Stimulated activated CD8-positive, alpha-beta memory T cell treated with anti-CD3 and anti-CD28 coated beads, Interleukin-7, amount 100 ng/mL, for 4 hours (primary cell): ENCODE results near the gene PNRC1.
"Not testable (repeated sequence)": the region's sequence is repeated elsewhere in the genome, so short reads cannot be mapped to it uniquely, and the experiment has no call there.

Source experiments
- DNase-seq, 2 donors: peaks; one replicate each; pipeline ENCODE4 v3.0.0-alpha.2; 2020; ENCODE audit warnings: low read depth in 2 of 2

PNRC1 gene

GRCh38 chr6:89080281-89081128 is at the start of gene PNRC1:
Gene PNRC1, plus strand, starts transcription at chr6:89080751. Its CDS starts 144 bp downstream, at chr6:89080895.
- DNase-seq, result peak; percentile 100

- DNase-seq, result no peak
Observed at GRCh38 chr6:89032599-89032998, 48.0 kb upstream of the PNRC1 start.

GRCh38 chr6:89033461-89033860 is 47.1 kb upstream of the PNRC1 start:
- no peak for DNase-seq

GRCh38 chr6:89034116-89034515 is 46.4 kb upstream of the PNRC1 start:
- not testable (repeated sequence) for DNase-seq

GRCh38 chr6:89034586-89035251 is 45.8 kb upstream of the PNRC1 start:
- DNase-seq, result no peak

GRCh38 chr6:89035252-89036101 is 45.1 kb upstream of the PNRC1 start:
- DNase-seq, result no peak

- no peak for DNase-seq
Observed at GRCh38 chr6:89037141-89037900, 43.2 kb upstream of the PNRC1 start.

GRCh38 chr6:89037901-89038293 is 42.7 kb upstream of the PNRC1 start:
- not testable (repeated sequence) for DNase-seq

GRCh38 chr6:89042664-89043063 is 37.9 kb upstream of the PNRC1 start:
- DNase-seq, result no peak

GRCh38 chr6:89044328-89045010 is 36.1 kb upstream of the PNRC1 start:
- DNase-seq, result no peak

- no peak for DNase-seq
Observed at GRCh38 chr6:89045011-89045387, 35.6 kb upstream of the PNRC1 start.

GRCh38 chr6:89045576-89045975 is 35.0 kb upstream of the PNRC1 start:
- DNase-seq, result no peak

- no peak for DNase-seq
Observed at GRCh38 chr6:89047473-89047872, 33.1 kb upstream of the PNRC1 start.

- no peak for DNase-seq
Observed at GRCh38 chr6:89048288-89048923, 32.1 kb upstream of the PNRC1 start.

GRCh38 chr6:89048985-89049384 is 31.6 kb upstream of the PNRC1 start:
- no peak for DNase-seq

- no peak for DNase-seq
Observed at GRCh38 chr6:89050155-89050554, 30.4 kb upstream of the PNRC1 start.

GRCh38 chr6:89050697-89051096 is 29.9 kb upstream of the PNRC1 start:
- DNase-seq, result no peak

- DNase-seq, result no peak
Observed at GRCh38 chr6:89051676-89052075, 28.9 kb upstream of the PNRC1 start.

GRCh38 chr6:89054208-89054607 is 26.3 kb upstream of the PNRC1 start:
- no peak for DNase-seq

- DNase-seq, result no peak
Observed at GRCh38 chr6:89057759-89058158, 22.8 kb upstream of the PNRC1 start.
